Body of pancreas (tissue), 4 donors: Measurements from ENCODE around the gene MIER1.

ENCODE experiments used
- CTCF ChIP-seq, 7 experiments: fragments of 450-650 bp in 4 of 7; fragments of 200-600 bp in 3 of 7; sonication (generic) in 3 of 7; IDR thresholded peaks; one replicate each; pipeline ENCODE4 v1.5.1; 2016 to 2019; ENCODE audit warnings: antibody characterized with exemption in 7 of 7
- POLR2A ChIP-seq, 3 donors: fragments of 450-650 bp; IDR thresholded peaks; one replicate each; pipeline ENCODE4 v1.6.1; 2016; ENCODE audit warnings: antibody characterized with exemption in 3 of 3, mild to moderate bottlenecking in 2 of 3

GRCh38 chr1:67013573-67013972 lies 88.8 kb downstream of the MIER1 start:
- TF ChIP-seq CTCF (IDR thresholded peaks at IDR 0.05) (no peak), POLR2A (IDR thresholded peaks at IDR 0.05) (no peak)
